K562 (cell line): ENCODE measurements around the gene ERAL1. TPM values are rescaled to one million over a fixed set of nuclear protein-coding genes. Genes with fewer than 3 reads are reported as not detected.

Experiments used
- BRD4 ChIP-seq: fragments of 200-600 bp; sonication (generic); IDR thresholded peaks from 2 replicates; pipeline ENCODE4 v1.6.1; 2017; ENCODE audit warnings: inconsistent platforms
- CC2D1A ChIP-seq: fragments of 450-650 bp; IDR thresholded peaks from 2 replicates; pipeline ENCODE4 v1.6.1; 2017; ENCODE audit warnings: mild to moderate bottlenecking
- E2F8 ChIP-seq: fragments of 450-650 bp; IDR thresholded peaks from 2 replicates; pipeline ENCODE4 v1.7.1; 2018; ENCODE audit warnings: mild to moderate bottlenecking, low read depth; ENCODE audit not compliant: partially characterized antibody
- ELF2 ChIP-seq: fragments of 250-450 bp; sonication (Bioruptor Pico); IDR thresholded peaks from 2 replicates; pipeline ENCODE4 v1.5.0; 2021; ENCODE audit warnings: mild to moderate bottlenecking
- GATAD2B ChIP-seq: fragments of 450-650 bp; IDR thresholded peaks from 2 replicates; pipeline ENCODE4 v1.6.1; 2017; ENCODE audit warnings: mild to moderate bottlenecking, borderline replicate concordance
- KHSRP ChIP-seq: fragments of 450-650 bp; IDR thresholded peaks from 2 replicates; pipeline ENCODE4 v1.6.1; 2017
- KLF6 ChIP-seq: fragments of 250-450 bp; sonication (Bioruptor Pico); IDR thresholded peaks from 2 replicates; pipeline ENCODE4 v1.4.0; 2020; ENCODE audit warnings: mild to moderate bottlenecking, moderate library complexity, borderline replicate concordance
- MAZ ChIP-seq, 2 experiments: fragments of 450-650 bp in 1 of 2; sonication (generic) in 1 of 2; formaldehyde crosslinking; IDR thresholded peaks in 1 of 2; conservative IDR thresholded peaks in 1 of 2; 2 replicates each; pipeline versions ENCODE4 v1.4.0 to v1.5.0; 2020; ENCODE audit warnings: mild to moderate bottlenecking in 1 of 2, missing genetic modification reagents in 1 of 2
- MCM5 ChIP-seq: fragments of 450-650 bp; IDR thresholded peaks from 2 replicates; pipeline ENCODE4 v1.6.1; 2016; ENCODE audit warnings: low read depth
- MYC ChIP-seq, 2 experiments: fragments of 250-450 bp in 1 of 2; sonication (Bioruptor Pico) in 1 of 2; IDR thresholded peaks; 2 replicates each; pipeline versions ENCODE4 v1.5.1 to v1.6.1; 2012 to 2021; ENCODE audit warnings: low read depth in 2 of 2, borderline replicate concordance in 1 of 2, improper control_type of control experiment in 1 of 2, low read length in 1 of 2, mild to moderate bottlenecking in 1 of 2, moderate library complexity in 1 of 2
- NCOR1 ChIP-seq: fragments of 450-650 bp; IDR thresholded peaks from 2 replicates; pipeline ENCODE4 v1.6.1; 2016; ENCODE audit warnings: mild to moderate bottlenecking, moderate library complexity
- NR4A1 ChIP-seq, 2 experiments: fragments of 250-450 bp in 1 of 2; fragments of 450-650 bp in 1 of 2; sonication (Bioruptor Pico) in 1 of 2; IDR thresholded peaks; 2 replicates each; pipeline versions ENCODE4 v1.4.0 to v1.6.1; 2016 to 2020; ENCODE audit warnings: mild to moderate bottlenecking in 2 of 2, missing compliant biosample characterization in 1 of 2, missing genetic modification characterization in 1 of 2, moderate library complexity in 1 of 2
- OTX1 ChIP-seq: fragments of 450-650 bp; formaldehyde crosslinking; IDR thresholded peaks from 2 replicates; pipeline ENCODE4 v1.4.0; 2022; ENCODE audit warnings: mild to moderate bottlenecking
- POLR2AphosphoS2 ChIP-seq: IDR thresholded peaks from 2 replicates; pipeline ENCODE4 v1.6.1; 2012; ENCODE audit warnings: low read length, improper control_type of control experiment
- RBM22 ChIP-seq: fragments of 200-400 bp; formaldehyde crosslinking; IDR thresholded peaks from 2 replicates; pipeline ENCODE4 v1.6.1; 2018; ENCODE audit warnings: low read length, low read depth; ENCODE audit not compliant: poor library complexity, severe bottlenecking
- RNF2 ChIP-seq: sonication (generic); IDR thresholded peaks from 2 replicates; pipeline ENCODE4 v1.6.1; 2016
- SMARCA4 ChIP-seq: fragments of 450-650 bp; IDR thresholded peaks from 2 replicates; pipeline ENCODE4 v1.6.1; 2016
- SRSF3 ChIP-seq: fragments of 200-400 bp; formaldehyde crosslinking; IDR thresholded peaks from 2 replicates; pipeline ENCODE4 v1.6.1; 2016; ENCODE audit warnings: mild to moderate bottlenecking, low read length, moderate library complexity; ENCODE audit not compliant: insufficient read depth
- TARDBP ChIP-seq: fragments of 450-650 bp; IDR thresholded peaks from 2 replicates; pipeline ENCODE4 v1.6.1; 2016
- TRIM24 ChIP-seq, 2 experiments: fragments of 450-650 bp; IDR thresholded peaks; 2 replicates each; pipeline ENCODE4 v1.6.1; 2016
- XRCC5 ChIP-seq: fragments of 200-400 bp; formaldehyde crosslinking; IDR thresholded peaks from 2 replicates; pipeline ENCODE4 v1.6.1; 2017; ENCODE audit warnings: low read depth, mild to moderate bottlenecking, low read length
- ZBTB33 ChIP-seq: sonication (generic); formaldehyde crosslinking; IDR thresholded peaks from 2 replicates; pipeline ENCODE4 v1.8.1; 2023; ENCODE audit warnings: mild to moderate bottlenecking, missing genetic modification reagents
- ZFPM2 ChIP-seq: fragments of 250-450 bp; sonication (Bioruptor Pico); IDR thresholded peaks from 2 replicates; pipeline ENCODE4 v1.5.1; 2022; ENCODE audit warnings: mild to moderate bottlenecking
- ZNF24 ChIP-seq: fragments of 450-650 bp; IDR thresholded peaks from 2 replicates; pipeline ENCODE4 v1.6.1; 2016
- ZNF444 ChIP-seq: fragments of 250-450 bp; sonication (Bioruptor Pico); IDR thresholded peaks from 2 replicates; pipeline ENCODE4 v1.4.0; 2020; ENCODE audit warnings: mild to moderate bottlenecking, moderate library complexity
- polyA plus RNA-seq, 8 experiments: library from polyadenylated mRNA; depleted of rRNA in 4 of 8; stranded (reverse) in 5 of 8; unstranded in 3 of 8; fragments of >200 nt; fragmentation: Nextera tagmentation in 2 of 8; fragmentation: Illumina TruSeq in 1 of 8; extraction: Ambion mirVana in 2 of 8; extraction: Trizol in 1 of 8; gene quantifications; 2 replicates each; pipeline versions ENCODE4 v1.2.1 to v1.2.3, GENCODE V29; 2011 to 2014; ENCODE audit warnings: inconsistent platforms in 1 of 8, missing spikeins in 1 of 8
- total RNA-seq, 7 experiments: library from RNA; depleted of rRNA in 6 of 7; stranded (reverse); fragments of >200 nt in 6 of 7; fragmentation: Illumina TruSeq in 2 of 7; extraction: Trizol in 2 of 7; gene quantifications; 2 replicates each; pipeline versions ENCODE4 v1.2.1 to v1.2.3, GENCODE V29; 2011 to 2021; ENCODE audit warnings: low replicate concordance in 1 of 7

The ERAL1 gene
- total and polyA plus RNA-seq, 9 of the 15 experiments (the other 6 are each of a cell fraction or from before 2014, with no cell fraction given): 37.5 to 351 (median 106) TPM

DNA sequence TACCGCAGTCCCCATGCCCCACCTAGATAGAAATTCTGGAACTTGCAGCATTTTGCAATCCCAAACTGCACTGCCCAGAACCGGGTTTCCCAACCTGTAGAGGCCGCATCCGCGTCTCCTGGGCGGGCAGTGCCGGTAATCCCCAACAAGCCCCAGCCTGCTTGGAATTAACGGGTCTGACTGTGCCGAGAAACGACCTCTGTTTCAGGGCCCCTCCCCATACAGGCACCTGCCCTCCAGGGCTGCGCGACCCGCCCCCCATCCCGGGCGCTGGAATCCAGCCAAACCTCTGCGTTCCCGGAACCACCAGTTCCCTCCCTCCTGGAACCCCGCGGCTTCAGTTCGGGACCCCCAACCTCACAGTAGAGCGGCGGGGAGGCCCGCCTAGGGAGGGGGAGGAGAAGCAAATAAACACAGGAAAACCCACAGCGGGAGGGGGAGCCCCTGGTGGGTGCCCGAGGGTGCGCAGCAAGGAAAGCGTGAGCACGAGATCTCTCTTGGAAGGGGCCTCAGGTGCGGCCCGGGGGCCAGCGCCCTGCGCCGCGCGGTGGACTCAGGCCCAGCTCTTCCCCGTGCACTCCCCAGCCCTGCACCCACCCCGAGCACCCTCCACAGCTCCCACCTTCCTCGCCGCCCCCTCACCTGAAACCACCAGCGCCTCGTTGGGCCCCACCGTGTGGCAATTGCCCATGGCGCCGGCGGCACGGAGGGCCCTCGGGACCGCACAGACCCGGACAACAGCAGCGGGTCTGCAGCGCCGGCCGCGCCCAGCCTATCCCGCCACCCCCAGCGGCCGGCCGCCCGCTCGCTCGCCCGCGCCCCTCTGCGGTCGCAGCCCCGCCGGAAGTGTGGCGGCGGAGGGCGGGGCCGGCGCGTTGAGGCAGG is 42.3 kb downstream of the ERAL1 start, which contains the start of gene FLOT2 (continued):
- no peak for TF ChIP-seq KHSRP
- TF ChIP-seq ZNF444 (CRISPR knock-in tag): no peak
- peak; percentile 83; the same call in 1 of the 2 replicates for TF ChIP-seq TARDBP
- peak; percentile 70 to 97 for TF ChIP-seq MAZ (CRISPR knock-in tag; conservative IDR thresholded peaks at IDR 0.05 in 1 of 2, IDR thresholded peaks at IDR 0.05 in 1 of 2)
- TF ChIP-seq BRD4: no peak
- peak; percentile 33; the same call in 1 of the 2 replicates for TF ChIP-seq ZBTB33
- TF ChIP-seq ELF2 (CRISPR knock-in tag): peak; percentile 74; the same call in 1 of the 2 replicates
- TF ChIP-seq ZFPM2 (CRISPR knock-in tag): 0 out of 2 replicates have a peak, but pooled peaks have one; percentile 72
- 0 out of 2 replicates have a peak, but pooled peaks have one; percentile 14 for TF ChIP-seq CC2D1A
- TF ChIP-seq MCM5: no peak
- TF ChIP-seq SRSF3: 0 out of 2 replicates have a peak, but pooled peaks have one; percentile 67
- peak; percentile 89 for TF ChIP-seq GATAD2B
- TF ChIP-seq RNF2: peak; percentile 17; the same call in 1 of the 2 replicates
- TF ChIP-seq TRIM24 (IDR thresholded peaks at IDR 0.05): 0 out of 4 replicates have a peak, but pooled peaks of 1 of the 2 experiments have one; percentile 9
- TF ChIP-seq OTX1: peak; percentile 94
- no peak for TF ChIP-seq NR4A1 (CRISPR knock-in tag; IDR thresholded peaks at IDR 0.05)
- 0 out of 2 replicates have a peak, but pooled peaks have one; percentile 46 for TF ChIP-seq NR4A1 (tag; IDR thresholded peaks at IDR 0.05)
- TF ChIP-seq NCOR1: peak; percentile 21; the same call in 1 of the 2 replicates
- TF ChIP-seq XRCC5: peak; percentile 77; the same call in 1 of the 2 replicates
- TF ChIP-seq ZNF24: no peak
- 0 out of 2 replicates have a peak, but pooled peaks have one; percentile 51 for TF ChIP-seq SMARCA4
- TF ChIP-seq E2F8: no peak
- TF ChIP-seq POLR2AphosphoS2: peak; percentile 72; the same call in 1 of the 2 replicates
- peak; percentile 76 for TF ChIP-seq RBM22
- no peak for TF ChIP-seq KLF6
- peak; percentile 45 for TF ChIP-seq MYC (IDR thresholded peaks at IDR 0.05; ENCODE audit: low read depth, low read length)
- TF ChIP-seq MYC (CRISPR knock-in tag; IDR thresholded peaks at IDR 0.05; ENCODE audit: borderline replicate concordance, low read depth): peak; percentile 92
